NCI-H345 treated with DMSO at 0.1 percent for 48 hours (cell line): Measurements from ENCODE around the gene CD38.
"Not testable (repeated sequence)": the region's sequence is repeated elsewhere in the genome, so short reads cannot be mapped to it uniquely, and the experiment has no call there.

Experiments used
- DNase-seq: peaks from one replicate; lab custom pipeline; 2025; ENCODE audit not compliant: unreplicated experiment; lab: John Stamatoyannopoulos, UW

Gene CD38

GRCh38 chr4:15794905-15795304, 16.8 kb downstream of the CD38 start:
- DNase-seq: no peak

GRCh38 chr4:15797320-15797719, 19.2 kb downstream of the CD38 start:
- no peak for DNase-seq

GRCh38 chr4:15799141-15799540, 21.0 kb downstream of the CD38 start:
- no peak for DNase-seq

- DNase-seq: no peak
Measured at GRCh38 chr4:15799701-15800100, 21.6 kb downstream of the CD38 start.

- DNase-seq: not testable (repeated sequence)
Measured at GRCh38 chr4:15802497-15802896, 24.4 kb downstream of the CD38 start.

- peak; percentile 33 for DNase-seq
Measured at GRCh38 chr4:15805583-15806517, 27.7 kb downstream of the CD38 start.

GRCh38 chr4:15809058-15809457, 30.9 kb downstream of the CD38 start:
- DNase-seq: no peak

GRCh38 chr4:15809466-15809865, 31.3 kb downstream of the CD38 start:
- no peak for DNase-seq

- DNase-seq: no peak
Measured at GRCh38 chr4:15811703-15812337, 33.7 kb downstream of the CD38 start.

GRCh38 chr4:15832523-15833451, 54.7 kb downstream of the CD38 start:
- DNase-seq: no peak

- DNase-seq: no peak
Measured at GRCh38 chr4:15833801-15834200, 55.7 kb downstream of the CD38 start.

- no peak for DNase-seq
Measured at GRCh38 chr4:15836362-15836761, 58.2 kb downstream of the CD38 start.

GRCh38 chr4:15837591-15837990, 59.5 kb downstream of the CD38 start:
- DNase-seq: no peak

- DNase-seq: not testable (repeated sequence)
Measured at GRCh38 chr4:15841194-15841730, 63.1 kb downstream of the CD38 start.

- DNase-seq: no peak
Measured at GRCh38 chr4:15847746-15848145, 69.6 kb downstream of the CD38 start.

- DNase-seq: no peak
Measured at GRCh38 chr4:15848191-15848842, 70.2 kb downstream of the CD38 start.

GRCh38 chr4:15851969-15852368, 73.8 kb downstream of the CD38 start:
- DNase-seq: no peak

GRCh38 chr4:15852524-15852923, 74.4 kb downstream of the CD38 start:
- DNase-seq: no peak

GRCh38 chr4:15853345-15853744, 75.2 kb downstream of the CD38 start:
- no peak for DNase-seq

GRCh38 chr4:15855804-15856475, 77.8 kb downstream of the CD38 start:
- DNase-seq: no peak
